Measurements from ENCODE around the gene VAPA. TPM values are rescaled to one million over a fixed set of nuclear protein-coding genes. Genes with fewer than 3 reads are reported as not detected.

The VAPA gene
- total RNA-seq, 2 donors from 2014 or later = 122 to 168 TPM

- H3K9ac ChIP-seq (ENCODE audit: extremely low read depth, low read length, poor library complexity, severe bottlenecking) = no peak overlapping the region
- peaks cover 2% of the 10 kb centered on the region for H3K4me1 ChIP-seq (ENCODE audit: control insufficient read depth, insufficient read depth, low read length)
- Mint-ChIP-seq H3K4me1 (peaks cover 4% of the 10 kb centered on the region), H3K36me3 (ENCODE audit: low read depth) (peaks cover 3% of the 10 kb centered on the region), H3K4me3 (no peak overlapping the region), H3K9me3 (peaks cover 51% of the 10 kb centered on the region), H3K27ac (no peak overlapping the region), H3K27me3 (ENCODE audit: insufficient read depth) (peaks cover 5% of the 10 kb centered on the region)
- H3K36me3 ChIP-seq (ENCODE audit: control insufficient read depth, insufficient read depth, low read length) = no peaks in the 10 kb centered on the region
- DNase-seq = no peak
- peaks cover 23% of the 10 kb centered on the region for H3K9me3 ChIP-seq (ENCODE audit: control insufficient read depth, low read length)
- H3K4me3 ChIP-seq (ENCODE audit: low read length) = peak overlapping the region; percentile 2
- H3K27ac ChIP-seq (ENCODE audit: low read depth, low read length) = no peak overlapping the region
- H3K27me3 ChIP-seq (ENCODE audit: control insufficient read depth, insufficient read depth, low read length, poor library complexity, severe bottlenecking) = no peaks in the 10 kb centered on the region
- TF ChIP-seq, protein P1, sequence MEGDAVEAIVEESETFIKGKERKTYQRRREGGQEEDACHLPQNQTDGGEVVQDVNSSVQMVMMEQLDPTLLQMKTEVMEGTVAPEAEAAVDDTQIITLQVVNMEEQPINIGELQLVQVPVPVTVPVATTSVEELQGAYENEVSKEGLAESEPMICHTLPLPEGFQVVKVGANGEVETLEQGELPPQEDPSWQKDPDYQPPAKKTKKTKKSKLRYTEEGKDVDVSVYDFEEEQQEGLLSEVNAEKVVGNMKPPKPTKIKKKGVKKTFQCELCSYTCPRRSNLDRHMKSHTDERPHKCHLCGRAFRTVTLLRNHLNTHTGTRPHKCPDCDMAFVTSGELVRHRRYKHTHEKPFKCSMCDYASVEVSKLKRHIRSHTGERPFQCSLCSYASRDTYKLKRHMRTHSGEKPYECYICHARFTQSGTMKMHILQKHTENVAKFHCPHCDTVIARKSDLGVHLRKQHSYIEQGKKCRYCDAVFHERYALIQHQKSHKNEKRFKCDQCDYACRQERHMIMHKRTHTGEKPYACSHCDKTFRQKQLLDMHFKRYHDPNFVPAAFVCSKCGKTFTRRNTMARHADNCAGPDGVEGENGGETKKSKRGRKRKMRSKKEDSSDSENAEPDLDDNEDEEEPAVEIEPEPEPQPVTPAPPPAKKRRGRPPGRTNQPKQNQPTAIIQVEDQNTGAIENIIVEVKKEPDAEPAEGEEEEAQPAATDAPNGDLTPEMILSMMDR (conservative IDR thresholded peaks at IDR 0.05) = no peak
Measured at GRCh38 chr18:9975658-9976057, 61.8 kb downstream of the VAPA start.

GRCh38 chr18:9982711-9983110 lies 68.9 kb downstream of the VAPA start:
- 80 to 95% methylated on average over 2 to 5 of the region's 5 CpGs for WGBS, 2 experiments (ENCODE audit: insufficient coverage in 1 of 2, insufficient read length in 1 of 2)
- Histone ChIP-seq H3K27ac (ENCODE audit: low read depth, low read length) (no peak overlapping the region), H3K4me3 (ENCODE audit: low read length) (no peak overlapping the region), H3K4me1 (ENCODE audit: control insufficient read depth, insufficient read depth, low read length) (no peaks in the 10 kb centered on the region), H3K36me3 (ENCODE audit: control insufficient read depth, insufficient read depth, low read length) (no peaks in the 10 kb centered on the region), H3K27me3 (ENCODE audit: control insufficient read depth, insufficient read depth, low read length, poor library complexity, severe bottlenecking) (no peaks in the 10 kb centered on the region), H3K9ac (ENCODE audit: extremely low read depth, low read length, poor library complexity, severe bottlenecking) (no peak overlapping the region), H3K9me3 (ENCODE audit: control insufficient read depth, low read length) (peaks cover 20% of the 10 kb centered on the region)
- Mint-ChIP-seq H3K27me3 (ENCODE audit: insufficient read depth) (peaks cover 4% of the 10 kb centered on the region), H3K36me3 (ENCODE audit: low read depth) (peaks cover 2% of the 10 kb centered on the region), H3K4me3 (no peak overlapping the region), H3K27ac (no peak overlapping the region), H3K4me1 (no peaks in the 10 kb centered on the region), H3K9me3 (peaks cover 48% of the 10 kb centered on the region)
- TF ChIP-seq, protein P1 (conservative IDR thresholded peaks at IDR 0.05) = no peak
- DNase-seq = no peak

GRCh38 chr18:9984080-9984479 lies 70.3 kb downstream of the VAPA start:
- Mint-ChIP-seq H3K36me3 (ENCODE audit: low read depth) (peaks cover 2% of the 10 kb centered on the region), H3K27me3 (ENCODE audit: insufficient read depth) (peaks cover 4% of the 10 kb centered on the region), H3K27ac (no peak overlapping the region), H3K4me3 (no peak overlapping the region), H3K9me3 (peaks cover 36% of the 10 kb centered on the region), H3K4me1 (peaks cover 4% of the 10 kb centered on the region)
- no peaks in the 10 kb centered on the region for H3K4me1 ChIP-seq (ENCODE audit: control insufficient read depth, insufficient read depth, low read length)
- H3K4me3 ChIP-seq (ENCODE audit: low read length) = no peak overlapping the region
- H3K36me3 ChIP-seq (ENCODE audit: control insufficient read depth, insufficient read depth, low read length) = no peaks in the 10 kb centered on the region
- no peak overlapping the region for H3K9ac ChIP-seq (ENCODE audit: extremely low read depth, low read length, poor library complexity, severe bottlenecking)
- TF ChIP-seq, protein P1 (conservative IDR thresholded peaks at IDR 0.05) = no peak
- H3K27me3 ChIP-seq (ENCODE audit: control insufficient read depth, insufficient read depth, low read length, poor library complexity, severe bottlenecking) = no peaks in the 10 kb centered on the region
- DNase-seq = no peak
- no peak overlapping the region for H3K27ac ChIP-seq (ENCODE audit: low read depth, low read length)
- H3K9me3 ChIP-seq (ENCODE audit: control insufficient read depth, low read length) = peaks cover 20% of the 10 kb centered on the region
- WGBS, 2 experiments (ENCODE audit: insufficient coverage in 1 of 2, insufficient read length in 1 of 2) = 90 to 100% methylated on average over 2 to 5 of the region's 5 CpGs

Measured in endodermal cell (in vitro differentiated cells).